ENCODE measurements around the gene THAP7. TPM values are rescaled to one million over a fixed set of nuclear protein-coding genes. Genes with fewer than 3 reads are reported as not detected.
A peak's percentile ranks its signal among the peaks of the same experiment; 100 is the strongest.

THAP7 gene
- polyA plus RNA-seq, 4 donors = 16.0 to 28.9 (median 22.5) TPM

DNA sequence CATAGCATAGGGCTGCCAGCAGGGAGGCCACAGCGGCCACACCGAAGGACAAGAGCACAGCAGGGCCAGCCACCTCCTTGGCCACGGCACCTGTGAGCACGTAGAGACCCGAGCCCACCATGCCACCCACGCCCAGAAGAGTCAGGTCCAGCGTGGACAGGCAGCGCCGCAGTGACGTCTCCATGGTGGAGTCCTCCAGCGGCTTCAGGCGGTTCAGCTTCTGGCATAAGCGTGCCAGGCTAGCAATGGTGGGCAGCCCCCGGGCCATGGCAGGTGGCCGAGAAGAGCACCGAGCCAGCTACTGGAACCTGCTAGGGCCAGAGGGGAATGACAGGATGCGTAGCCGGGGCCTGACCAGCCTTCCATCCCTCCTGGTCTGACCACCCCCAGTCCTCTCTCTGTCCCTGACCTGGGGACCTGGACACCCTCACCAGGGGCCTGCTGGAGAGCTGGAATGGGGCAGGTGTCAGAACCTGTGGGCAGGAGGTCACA is 29.7 kb upstream of the THAP7 start:
- no peak for DNase-seq (ENCODE audit: low read depth in 4 of 4, low spot score in 2 of 4)

DNA sequence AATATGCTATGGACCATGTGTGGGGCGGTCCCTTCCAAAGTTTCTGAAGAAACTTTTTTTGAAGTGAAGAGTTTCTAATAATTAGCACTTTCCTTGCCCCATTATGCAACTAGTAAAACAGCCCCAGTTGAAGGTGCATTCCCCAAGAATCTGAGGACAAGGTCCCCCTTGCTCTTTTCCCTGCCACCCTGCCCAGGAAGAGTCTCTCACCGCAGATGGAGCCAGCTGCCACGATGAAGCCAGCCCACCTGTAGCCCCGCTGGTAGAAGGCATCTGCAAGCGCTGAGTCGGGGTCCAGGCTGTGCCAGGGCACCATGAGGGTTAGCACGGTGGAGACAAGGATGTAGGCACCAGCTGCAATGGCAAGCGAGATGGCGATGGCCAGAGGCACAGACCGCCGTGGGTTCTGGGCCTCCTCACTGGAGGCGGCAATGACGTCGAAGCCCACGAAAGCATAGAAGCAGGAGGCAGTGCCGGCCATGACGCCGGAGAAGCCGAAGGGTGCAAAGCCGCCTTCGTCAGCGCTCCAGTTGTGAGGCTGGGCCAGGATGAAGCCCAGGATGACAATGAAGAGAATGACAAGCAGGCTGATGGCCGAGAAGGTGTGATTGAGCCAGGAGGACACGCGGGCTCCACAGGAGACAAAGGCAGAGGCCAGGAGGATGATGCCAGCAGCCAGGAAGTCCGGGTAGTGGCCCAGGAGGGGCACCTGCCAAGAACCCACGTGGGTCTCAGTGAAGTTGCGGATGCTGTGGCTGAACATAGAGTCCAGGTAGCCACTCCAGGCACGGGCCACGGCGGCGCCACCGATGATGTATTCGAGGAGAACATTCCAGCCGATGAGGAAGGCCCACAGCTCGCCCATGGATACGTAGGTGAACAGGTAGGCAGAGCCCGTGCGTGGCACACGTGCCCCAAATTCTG is 29.0 kb upstream of the THAP7 start:
- no peak for DNase-seq (ENCODE audit: low read depth in 4 of 4, low spot score in 2 of 4)

DNA sequence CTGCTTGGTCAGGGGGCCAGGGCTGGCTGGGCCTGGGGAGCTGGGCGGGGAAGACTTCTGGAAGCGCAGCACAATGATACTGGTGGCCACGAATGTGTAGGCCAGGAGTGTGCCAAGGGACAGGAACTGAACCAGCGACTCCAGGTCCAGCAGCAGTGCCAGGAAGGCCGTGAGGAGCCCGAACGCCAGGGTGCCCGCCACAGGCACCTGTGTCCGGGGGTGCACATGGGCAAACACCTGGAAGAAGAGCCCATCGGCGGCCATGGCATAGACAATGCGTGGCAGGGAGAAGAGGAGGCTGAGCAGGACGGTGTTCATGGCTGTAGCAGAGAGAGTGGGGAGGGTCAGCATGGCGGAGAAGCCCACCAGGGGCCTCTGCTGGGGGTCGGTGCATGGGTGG is 28.1 kb upstream of the THAP7 start:
- no peak for DNase-seq (ENCODE audit: low read depth in 4 of 4, low spot score in 2 of 4)

DNA sequence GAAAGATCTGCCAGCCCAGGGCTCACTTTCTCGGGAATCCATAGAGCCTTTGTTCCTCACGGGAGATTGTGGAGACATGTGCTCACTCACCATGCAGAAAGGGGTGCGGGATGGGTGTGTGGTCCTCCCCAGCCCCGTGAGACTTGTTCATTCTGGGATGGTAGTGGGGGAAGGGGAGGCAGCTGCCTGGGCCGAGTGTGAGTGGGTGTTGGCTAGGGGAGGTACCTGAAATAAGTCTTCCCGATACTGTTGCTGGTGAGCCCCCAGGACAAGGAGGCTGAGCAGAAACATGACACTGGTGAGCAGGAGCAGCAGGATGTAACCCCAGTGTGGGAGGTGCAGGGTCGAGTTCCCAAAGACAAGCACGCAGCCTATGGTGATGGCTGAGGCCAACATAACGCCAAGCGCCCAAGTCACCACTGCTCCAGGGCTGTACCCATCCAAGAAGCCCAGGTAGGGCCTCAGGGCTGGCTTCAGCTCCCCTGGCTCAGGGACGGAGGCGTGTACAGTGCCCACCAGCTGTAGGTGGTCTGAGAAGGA is 27.6 kb upstream of the THAP7 start:
- DNase-seq (ENCODE audit: low read depth in 4 of 4, low spot score in 2 of 4) = no peak

DNA sequence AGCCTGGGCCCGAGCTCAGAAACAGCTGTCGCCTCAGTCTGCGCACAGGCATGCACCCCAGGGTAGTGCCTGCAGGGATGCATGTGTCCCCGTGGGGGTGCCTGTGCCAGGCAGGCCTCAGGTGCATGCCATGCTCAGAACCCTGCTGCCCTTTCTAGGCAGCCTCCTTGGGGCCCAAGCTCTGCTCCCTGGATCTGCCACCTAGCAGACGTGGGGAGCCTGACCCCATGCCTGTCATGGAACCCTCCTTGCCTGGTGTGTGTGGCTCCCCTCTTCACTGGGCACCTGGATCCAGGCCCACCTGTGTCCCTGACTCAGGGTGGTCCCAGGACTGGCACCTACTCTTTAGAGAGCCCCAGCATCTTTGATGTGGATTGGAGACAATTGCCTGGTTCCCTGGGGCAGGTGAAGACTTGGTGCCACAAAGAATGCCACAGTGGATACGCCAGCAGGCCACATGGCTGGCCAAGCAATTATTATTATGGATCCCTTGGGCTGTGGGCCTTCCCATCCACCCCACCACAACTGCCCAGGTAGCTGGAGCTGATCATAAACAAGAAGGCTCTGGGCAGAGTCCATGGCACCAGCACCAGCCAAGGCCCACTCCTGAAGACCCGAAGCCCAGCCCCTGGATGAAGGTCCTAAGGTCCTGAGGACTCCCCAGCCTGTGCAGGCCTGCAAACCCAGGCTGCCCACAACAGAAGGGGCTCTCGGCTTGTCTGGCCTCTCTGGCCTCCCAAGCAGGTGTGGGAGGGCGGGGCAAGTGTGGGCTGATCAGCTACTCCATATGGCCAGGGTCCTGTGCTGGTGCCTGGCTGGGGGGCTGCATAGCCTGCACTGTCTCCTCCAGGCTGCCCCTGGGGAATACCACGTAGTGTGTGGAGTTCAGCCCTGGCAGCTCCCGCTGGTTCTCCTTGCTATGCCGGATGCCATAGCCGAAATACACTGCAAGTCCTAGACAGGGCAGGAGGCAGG is 26.6 kb upstream of the THAP7 start:
- DNase-seq (ENCODE audit: low read depth in 4 of 4, low spot score in 2 of 4) = no peak

DNA sequence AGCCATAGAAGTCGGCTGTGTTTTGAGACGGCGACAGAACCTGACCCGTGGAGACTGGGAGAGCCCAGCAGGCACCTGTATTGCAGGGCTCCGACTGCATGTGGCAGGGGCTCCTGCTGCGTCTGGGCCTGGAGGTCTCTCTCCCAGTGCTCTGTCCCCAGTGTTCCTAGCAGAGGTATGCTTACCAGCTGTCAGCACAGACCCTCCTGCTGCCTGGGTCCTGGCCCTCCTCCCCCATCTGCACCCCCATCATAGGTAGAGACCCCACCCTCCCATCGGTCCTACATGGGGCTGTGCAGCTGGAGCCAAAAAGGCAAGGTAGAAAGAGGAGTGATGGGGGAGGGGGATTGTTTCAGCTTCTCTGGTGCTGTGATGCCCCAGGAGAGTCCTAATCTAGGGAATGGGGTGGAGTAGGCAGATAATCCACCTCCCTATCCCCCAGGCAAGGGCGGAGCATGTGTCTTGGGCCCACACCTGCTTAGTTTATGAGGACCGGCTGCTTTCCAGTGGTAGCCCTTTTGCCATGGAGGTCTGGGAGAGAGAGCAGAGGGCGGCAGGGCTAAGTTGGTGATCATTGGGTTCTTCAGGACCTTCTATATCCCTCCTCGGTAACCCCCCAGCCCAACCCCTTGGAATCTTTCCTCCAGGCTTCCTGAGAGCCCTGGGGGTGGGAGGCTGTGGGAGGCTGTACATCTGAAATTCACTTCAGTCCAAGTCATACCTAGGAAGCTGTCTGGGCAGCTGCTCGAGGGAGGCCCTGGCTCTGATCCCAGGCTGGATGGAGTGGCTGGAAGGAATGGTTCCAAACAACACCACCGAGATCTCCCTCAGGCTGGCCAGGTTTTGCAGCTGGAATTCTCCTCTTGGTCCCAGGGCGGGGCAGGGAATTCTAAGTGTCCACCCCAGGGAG is 25.1 kb upstream of the THAP7 start:
- DNase-seq (ENCODE audit: low read depth in 4 of 4, low spot score in 2 of 4) = no peak

DNA sequence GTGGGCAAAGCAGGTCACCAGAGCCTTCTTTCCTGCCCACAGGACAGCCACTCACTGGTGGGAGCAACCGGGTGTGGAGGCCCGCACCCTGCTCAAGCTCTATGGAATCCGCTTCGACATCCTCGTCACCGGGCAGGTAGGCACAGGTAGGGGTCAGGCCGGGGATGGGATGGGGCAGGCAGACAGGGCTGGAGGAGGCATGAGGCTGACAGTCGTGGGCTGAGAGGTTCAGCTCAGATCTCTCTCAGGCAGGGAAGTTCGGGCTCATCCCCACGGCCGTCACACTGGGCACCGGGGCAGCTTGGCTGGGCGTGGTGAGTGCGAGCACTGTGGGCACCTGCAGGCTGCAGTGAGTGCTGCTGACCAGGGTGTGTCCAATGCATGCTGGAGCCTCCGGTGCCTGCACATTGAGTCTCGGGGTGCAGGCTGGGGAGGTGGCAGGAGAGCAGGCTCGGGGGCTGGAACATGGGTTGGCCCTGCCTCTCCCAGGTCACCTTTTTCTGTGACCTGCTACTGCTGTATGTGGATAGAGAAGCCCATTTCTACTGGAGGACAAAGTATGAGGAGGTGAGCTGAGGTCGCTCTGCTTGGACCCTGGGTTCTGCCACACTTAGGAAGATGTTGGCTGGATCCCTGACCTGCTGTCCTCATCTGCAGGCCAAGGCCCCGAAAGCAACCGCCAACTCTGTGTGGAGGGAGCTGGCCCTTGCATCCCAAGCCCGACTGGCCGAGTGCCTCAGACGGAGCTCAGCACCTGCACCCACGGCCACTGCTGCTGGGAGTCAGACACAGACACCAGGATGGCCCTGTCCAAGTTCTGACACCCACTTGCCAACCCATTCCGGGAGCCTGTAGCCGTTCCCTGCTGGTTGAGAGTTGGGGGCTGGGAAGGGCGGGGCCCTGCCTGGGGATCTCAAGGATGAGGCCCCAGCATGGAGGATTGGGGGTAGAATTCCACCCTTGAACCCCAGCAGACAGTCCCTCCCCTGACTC is 24.1 kb upstream of the THAP7 start:
- DNase-seq (ENCODE audit: low read depth in 4 of 4, low spot score in 2 of 4) = no peak

DNA sequence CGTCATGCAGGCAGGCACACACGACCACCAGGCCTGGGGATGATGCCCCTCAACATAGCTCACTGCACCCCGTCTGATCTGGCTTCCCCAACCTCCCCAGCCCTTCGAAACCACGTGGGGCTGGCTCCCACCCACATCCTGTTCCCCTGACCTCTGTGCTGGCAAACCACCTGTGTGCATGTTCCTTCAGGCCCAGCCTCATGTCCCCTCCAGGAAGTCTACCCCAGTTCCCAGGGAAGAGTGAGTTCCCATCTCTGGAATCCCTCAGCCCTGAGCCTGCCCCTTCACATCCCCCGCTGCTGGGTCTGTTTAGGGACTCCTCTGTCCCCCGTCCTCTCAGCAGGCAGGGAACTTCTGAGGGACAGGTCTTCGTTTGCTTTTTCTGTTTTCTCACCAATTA is 23.3 kb upstream of the THAP7 start:
- DNase-seq (ENCODE audit: low read depth in 4 of 4, low spot score in 2 of 4) = no peak

DNA sequence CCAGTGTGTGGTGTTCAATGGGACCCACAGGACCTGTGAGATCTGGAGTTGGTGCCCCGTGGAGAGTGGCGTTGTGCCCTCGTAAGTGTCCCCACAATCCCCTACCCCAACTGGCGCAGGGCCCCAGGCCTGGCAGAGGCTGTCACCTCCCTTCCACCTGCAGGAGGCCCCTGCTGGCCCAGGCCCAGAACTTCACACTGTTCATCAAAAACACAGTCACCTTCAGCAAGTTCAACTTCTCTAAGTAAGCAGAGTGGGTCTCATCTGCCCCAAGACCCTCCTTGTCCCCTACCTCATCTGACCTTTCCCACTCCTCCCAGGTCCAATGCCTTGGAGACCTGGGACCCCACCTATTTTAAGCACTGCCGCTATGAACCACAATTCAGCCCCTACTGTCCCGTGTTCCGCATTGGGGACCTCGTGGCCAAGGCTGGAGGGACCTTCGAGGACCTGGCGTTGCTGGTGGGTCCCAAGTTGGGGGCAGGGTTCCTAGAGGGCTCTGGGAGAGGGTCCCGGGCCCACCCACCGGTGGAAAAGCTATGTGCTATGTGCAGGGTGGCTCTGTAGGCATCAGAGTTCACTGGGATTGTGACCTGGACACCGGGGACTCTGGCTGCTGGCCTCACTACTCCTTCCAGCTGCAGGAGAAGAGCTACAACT is 21.2 kb upstream of the THAP7 start:
- no peak for DNase-seq (ENCODE audit: low read depth in 4 of 4, low spot score in 2 of 4)

DNA sequence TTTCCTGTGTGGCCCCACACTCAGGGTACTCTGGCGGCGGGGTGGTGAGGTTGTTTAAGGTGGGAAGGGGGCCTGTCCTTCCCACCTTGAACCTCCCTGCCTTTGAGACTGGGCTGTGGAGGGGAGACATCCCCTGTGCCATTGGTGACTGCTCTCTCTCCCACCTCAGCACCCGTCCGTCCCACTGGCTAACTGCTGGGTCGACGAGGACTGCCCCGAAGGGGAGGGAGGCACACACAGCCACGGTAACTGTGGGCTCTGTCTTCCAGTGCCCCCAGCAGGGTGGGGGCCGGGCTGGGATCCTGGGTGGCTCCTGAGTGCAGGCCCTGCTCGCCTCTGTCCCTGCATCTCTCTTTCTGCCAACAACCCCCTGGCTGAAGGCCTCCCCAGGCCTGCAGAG is 20.6 kb upstream of the THAP7 start:
- no peak for DNase-seq (ENCODE audit: low read depth in 4 of 4, low spot score in 2 of 4)

DNA sequence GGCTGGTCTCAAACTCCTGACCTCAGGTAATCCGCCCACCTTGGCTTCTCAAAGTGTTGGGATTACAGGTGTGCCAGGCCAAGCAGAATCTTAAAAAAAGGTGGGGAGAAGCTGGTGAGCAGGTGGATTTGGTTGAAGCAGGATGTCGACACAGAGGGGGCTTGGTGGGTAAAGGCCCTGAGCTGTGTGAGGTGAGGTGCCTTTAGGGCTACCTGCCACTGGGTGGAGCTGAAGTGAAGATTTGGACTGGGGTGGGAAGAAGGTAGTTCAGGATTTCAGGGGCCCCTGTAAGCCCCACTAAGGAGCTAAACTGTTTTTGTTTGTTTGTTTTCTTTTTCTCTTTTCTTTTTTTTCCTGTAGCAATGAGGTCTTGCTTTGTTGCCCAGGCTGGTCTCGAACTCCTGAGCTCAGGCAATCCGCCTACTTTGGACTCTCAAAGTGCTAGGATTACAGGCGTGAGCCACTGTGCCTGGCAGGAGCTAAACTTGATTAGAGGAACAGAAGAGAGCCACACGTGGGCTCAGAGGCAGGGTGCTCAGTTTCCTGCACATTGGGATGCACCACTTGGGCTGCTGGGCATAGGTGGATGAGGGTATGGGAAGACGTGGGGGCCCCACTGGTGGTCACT is 19.0 kb upstream of the THAP7 start:
- no peak for DNase-seq (ENCODE audit: low read depth in 4 of 4, low spot score in 2 of 4)

DNA sequence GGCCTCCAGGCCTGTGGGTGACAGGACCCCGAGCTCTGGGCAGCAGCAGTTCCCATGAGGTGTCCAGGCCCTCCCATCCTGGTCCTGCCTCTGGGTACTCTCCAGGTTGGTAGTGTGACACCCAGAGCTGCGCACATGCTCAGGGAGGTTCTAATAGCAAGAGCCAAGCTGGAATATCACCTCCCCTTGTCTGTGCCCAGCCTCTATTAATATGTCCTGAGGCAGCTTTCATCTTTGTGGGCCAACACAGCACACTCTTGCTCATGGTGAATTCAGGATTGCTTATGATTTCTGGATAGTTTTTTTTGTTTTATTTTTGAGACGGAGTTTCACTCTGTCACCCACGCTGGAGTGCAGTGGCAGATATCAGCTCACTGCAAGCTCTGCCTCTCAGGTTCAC is 16.4 kb upstream of the THAP7 start:
- no peak for DNase-seq (ENCODE audit: low read depth in 4 of 4, low spot score in 2 of 4)

DNA sequence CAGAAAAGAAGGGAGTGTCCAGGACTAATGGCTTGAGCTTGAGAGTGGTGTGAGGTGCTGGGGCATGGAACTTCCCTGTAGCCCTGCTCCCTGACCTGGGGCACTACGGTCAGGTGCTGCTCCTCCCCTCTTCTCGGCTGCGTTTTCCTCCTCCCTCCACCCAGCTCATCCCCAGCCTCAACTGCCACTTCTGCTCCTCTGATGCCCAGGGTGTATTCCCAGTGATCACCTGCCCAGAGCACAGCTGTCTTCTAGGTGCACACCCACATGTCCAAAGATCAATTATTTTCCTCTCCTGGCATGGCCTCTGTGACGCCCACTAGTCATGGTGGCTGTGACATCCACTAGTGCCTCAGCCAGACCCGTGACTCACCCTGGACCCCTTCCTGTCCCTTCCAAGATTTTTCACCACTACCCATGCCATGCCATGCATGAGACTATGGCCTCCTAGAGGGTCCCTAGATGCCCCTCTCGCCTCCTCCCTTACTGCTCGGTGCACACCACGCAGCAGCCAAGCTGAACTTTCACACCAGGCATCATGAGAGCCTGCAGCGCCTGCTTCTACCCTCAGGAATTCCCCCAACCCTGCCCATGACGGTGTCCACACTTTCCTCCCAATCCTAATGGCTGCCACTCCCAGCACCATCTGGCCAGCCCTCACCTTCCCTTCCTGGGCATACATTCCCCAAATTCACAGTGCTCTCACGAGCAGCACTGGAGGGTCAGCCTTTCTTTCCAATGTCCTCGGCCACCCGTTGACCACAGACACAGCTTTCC is 14.9 kb upstream of the THAP7 start:
- DNase-seq (ENCODE audit: low read depth in 4 of 4, low spot score in 2 of 4) = no peak

DNA sequence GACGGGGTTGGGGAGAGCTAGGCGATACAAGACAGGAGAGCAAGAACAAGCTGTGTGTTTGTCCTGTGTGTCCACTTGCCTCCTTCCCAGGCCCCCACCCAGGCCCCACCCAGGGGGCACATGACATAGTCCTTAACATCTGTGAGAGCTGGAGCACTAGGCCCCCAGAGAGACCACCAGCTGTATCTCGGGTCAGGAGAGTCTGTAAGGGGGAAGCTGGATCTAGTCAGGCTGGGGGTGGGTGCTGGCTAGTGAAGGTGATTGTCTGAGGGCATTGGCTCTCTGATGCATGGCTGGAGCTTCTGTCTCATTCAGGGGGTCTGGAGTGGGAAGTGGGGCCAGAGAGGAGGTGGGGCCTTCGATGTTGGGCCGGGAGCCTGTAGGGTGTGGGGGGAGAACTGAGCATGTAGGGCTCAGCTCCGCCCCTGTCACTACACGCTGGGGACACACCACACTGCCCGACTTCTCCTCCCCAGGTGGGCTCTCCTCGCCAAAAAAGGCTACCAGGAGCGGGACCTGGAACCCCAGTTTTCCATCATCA is 13.6 kb upstream of the THAP7 start:
- DNase-seq (ENCODE audit: low read depth in 4 of 4, low spot score in 2 of 4) = no peak

DNA sequence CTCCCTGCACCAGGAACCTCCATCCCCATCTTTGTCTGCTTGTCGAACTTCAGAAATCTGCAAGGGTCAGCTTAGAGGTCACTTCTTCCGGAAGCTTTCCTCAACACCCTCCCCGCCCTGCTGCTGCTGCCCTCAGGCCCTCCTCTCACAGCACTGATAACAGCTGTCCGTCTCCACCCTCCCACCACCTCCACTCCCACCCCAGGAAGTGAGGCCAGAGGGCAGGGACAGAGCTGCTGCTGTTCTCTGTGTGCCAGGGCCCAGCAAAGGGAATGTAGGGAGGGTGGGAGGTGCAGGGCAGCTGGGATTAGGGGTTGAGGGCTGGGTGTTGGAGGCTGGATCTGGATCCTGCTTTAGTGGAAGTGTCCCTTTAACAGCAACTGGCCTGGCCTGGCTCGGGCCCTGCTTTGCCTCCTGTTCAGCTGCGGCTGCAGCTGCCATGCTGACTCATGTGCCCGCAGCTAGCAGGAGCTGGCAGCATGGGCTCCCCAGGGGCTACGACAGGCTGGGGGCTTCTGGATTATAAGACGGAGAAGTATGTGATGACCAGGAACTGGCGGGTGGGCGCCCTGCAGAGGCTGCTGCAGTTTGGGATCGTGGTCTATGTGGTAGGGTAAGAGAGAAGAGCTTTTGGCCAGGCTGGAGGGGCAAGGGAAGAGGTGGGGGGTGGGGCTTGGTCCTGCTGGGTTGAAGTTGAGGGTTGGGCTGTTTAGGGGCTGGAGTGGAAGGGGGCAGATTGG is 13.0 kb upstream of the THAP7 start, which contains the start of gene P2RX6:
TSS of gene P2RX6 (plus strand) at position 440 of the 740 bp plus-strand sequence. CDS start at position 450, 10 bp downstream.
- no peak for DNase-seq (ENCODE audit: low read depth in 4 of 4, low spot score in 2 of 4)

DNA sequence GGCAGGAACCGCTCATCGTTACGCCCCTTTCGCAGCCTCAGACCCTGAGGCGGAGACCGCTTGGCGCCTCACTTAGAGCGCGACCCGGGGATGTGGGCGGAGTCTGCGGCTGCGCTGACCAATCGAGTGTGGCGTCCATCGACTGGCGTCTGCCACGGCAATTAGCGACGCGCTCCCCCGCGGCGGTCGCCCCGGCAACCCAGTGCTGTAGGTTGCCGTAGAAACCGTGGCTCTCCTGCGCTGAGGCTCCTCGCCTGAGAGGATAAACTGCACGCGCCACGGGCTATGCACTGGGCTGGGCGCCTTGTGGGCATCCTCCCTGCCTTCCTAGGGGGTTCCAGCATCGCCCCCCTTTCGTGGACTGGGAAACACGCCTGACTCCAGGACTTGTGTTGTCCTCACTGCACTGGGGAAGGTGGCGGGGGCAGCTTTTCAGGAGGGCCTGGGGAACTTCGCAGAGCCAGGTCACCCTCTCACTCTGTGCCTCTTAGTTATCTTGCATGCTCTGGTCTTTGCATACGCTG is 12.3 kb upstream of the THAP7 start:
- DNase-seq (ENCODE audit: low read depth in 4 of 4, low spot score in 2 of 4) = peak; percentile 79 to 91 (median 87)
